ENCODE measurements around the gene PNLIPRP3.

DNA sequence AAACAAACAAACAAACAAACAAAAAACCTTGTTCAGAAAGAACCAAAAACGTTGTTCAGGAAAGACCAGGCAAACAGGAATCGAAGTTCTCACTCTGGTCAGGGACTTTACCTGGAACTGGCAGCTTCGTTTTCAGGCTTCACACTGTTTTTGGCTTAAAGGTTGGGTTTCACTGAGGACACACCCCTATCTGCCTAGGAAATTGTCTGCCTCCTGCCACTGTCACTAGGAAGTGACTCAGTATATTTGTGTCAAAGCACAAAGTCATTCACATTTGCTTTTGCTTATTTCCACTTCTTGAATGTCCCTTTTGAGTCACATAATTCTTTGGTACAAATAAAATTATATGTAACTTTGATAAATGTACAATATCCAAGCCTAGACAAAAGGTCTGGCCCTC, 37.9 kb downstream of the PNLIPRP3 start:
- TF ChIP-seq EZH2 (IDR thresholded peaks at IDR 0.05; ENCODE audit: insufficient read depth, low read length): no peak
- TF ChIP-seq, protein P1, sequence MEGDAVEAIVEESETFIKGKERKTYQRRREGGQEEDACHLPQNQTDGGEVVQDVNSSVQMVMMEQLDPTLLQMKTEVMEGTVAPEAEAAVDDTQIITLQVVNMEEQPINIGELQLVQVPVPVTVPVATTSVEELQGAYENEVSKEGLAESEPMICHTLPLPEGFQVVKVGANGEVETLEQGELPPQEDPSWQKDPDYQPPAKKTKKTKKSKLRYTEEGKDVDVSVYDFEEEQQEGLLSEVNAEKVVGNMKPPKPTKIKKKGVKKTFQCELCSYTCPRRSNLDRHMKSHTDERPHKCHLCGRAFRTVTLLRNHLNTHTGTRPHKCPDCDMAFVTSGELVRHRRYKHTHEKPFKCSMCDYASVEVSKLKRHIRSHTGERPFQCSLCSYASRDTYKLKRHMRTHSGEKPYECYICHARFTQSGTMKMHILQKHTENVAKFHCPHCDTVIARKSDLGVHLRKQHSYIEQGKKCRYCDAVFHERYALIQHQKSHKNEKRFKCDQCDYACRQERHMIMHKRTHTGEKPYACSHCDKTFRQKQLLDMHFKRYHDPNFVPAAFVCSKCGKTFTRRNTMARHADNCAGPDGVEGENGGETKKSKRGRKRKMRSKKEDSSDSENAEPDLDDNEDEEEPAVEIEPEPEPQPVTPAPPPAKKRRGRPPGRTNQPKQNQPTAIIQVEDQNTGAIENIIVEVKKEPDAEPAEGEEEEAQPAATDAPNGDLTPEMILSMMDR (IDR thresholded peaks at IDR 0.05; ENCODE audit: insufficient read depth, low read depth, low read length): no peak

Data from astrocyte (in vitro differentiated cells and primary cell).